HG03064 (cell line): Measurements from ENCODE around the gene SSTR5.
"Not testable (repeated sequence)": the region's sequence is repeated elsewhere in the genome, so short reads cannot be mapped to it uniquely, and the experiment has no call there.

Source experiments
- ATAC-seq: cut with Tn5 transposase; IDR thresholded peaks from one replicate; pipeline ENCODE4 v1.9.1; 2021; ENCODE audit warnings: low read depth; ENCODE audit not compliant: unreplicated experiment

SSTR5 gene

DNA sequence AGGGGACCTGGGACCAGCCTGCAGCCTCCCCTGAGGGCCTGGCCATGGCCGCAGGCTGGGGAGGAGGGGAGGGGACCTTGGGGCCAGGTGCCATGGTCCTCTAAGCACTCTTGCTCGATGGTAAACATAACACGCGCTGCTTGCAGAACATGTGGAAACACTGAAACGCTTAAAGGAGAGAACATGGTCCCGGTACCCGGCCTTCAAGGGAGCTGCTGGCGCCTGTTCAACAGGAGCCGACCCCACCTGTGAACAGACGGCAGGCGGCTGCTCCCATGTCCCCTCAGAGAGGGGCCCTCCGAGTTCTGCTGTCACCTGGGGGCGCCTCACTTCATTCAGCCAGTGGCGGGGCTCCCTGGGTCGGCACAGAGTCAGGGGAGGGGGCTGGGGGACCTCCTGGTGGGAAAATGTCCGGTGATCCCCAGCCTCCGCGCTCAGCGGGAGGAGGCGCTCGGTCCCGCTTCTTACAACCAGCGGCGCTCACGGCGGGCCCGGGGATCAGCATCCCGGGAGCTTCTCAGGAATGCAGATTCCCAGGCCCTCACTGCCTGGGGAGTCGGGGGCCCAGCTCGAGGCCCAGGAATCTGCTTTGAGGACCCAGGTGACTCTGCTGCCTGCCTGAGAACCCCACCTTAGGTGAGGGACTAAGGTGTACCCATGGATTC is 854 bp upstream of the SSTR5 start:
- ATAC-seq: no peak

- ATAC-seq: no peak
These were observed 663 bp downstream of the SSTR5 start for GRCh38 chr16:1073262-1073558.

- ATAC-seq: no peak
These were observed 1.2 kb downstream of the SSTR5 start for GRCh38 chr16:1073566-1074378.

DNA sequence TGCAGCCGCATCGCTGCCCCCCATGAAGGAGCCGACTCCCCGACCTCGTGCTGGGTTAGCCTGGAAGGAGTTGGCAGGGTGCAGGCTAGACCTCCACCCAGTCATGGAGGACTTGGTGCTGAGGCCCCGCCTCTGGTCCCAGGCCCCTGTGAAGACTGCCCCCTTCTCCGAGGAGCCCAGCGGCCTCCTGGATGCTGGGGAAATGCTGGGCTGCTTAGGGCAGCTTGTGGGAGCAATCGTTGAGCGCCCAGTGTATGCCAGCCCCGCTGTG is 1.8 kb downstream of the SSTR5 start:
- ATAC-seq: no peak

GRCh38 chr16:1075546-1075945 is 3.0 kb downstream of the SSTR5 start:
- no peak for ATAC-seq

DNA sequence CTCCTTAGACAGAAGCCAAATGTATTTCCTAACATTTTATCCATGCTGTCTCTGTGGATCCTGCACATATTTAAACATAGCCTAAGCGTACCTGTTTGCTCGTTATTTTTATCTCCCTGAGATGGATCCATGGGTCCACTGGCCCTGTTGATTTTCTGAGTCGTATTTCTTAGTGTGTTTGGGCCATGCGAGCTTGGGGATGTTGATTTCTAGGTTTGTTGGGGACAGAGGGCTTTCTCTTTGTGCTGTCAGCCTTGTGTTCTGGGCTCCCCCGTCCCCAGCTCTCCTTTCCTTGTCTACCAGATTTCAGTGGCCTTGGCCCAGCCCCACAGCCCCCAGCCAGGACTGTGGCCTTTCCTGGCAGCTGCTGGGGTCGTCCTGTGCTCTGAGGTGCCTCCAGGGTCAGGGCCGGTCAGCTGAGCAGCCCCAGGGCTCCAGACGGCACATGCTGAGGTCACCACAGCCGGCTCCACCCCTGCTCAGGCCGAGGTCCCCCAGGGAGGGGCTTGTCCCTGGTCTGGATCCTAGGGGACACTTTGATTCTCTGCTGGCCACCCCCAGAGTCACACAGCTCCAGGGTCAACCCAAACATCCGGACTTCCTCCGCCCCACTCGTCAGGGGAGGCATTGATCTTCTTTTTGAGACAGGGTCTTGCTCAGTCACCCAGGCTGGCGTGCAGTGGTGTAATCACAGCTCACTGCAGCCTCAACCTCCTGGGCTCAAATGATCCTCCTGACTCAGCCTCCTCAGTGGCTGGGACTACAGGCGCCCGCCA is 4.4 kb downstream of the SSTR5 start:
- ATAC-seq: no peak

- ATAC-seq: no peak
These were observed 5.5 kb downstream of the SSTR5 start for GRCh38 chr16:1077877-1078578.

- no peak for ATAC-seq
These were observed 6.1 kb downstream of the SSTR5 start for GRCh38 chr16:1078579-1079021.

GRCh38 chr16:1079341-1079740 is 6.8 kb downstream of the SSTR5 start:
- ATAC-seq: no peak

DNA sequence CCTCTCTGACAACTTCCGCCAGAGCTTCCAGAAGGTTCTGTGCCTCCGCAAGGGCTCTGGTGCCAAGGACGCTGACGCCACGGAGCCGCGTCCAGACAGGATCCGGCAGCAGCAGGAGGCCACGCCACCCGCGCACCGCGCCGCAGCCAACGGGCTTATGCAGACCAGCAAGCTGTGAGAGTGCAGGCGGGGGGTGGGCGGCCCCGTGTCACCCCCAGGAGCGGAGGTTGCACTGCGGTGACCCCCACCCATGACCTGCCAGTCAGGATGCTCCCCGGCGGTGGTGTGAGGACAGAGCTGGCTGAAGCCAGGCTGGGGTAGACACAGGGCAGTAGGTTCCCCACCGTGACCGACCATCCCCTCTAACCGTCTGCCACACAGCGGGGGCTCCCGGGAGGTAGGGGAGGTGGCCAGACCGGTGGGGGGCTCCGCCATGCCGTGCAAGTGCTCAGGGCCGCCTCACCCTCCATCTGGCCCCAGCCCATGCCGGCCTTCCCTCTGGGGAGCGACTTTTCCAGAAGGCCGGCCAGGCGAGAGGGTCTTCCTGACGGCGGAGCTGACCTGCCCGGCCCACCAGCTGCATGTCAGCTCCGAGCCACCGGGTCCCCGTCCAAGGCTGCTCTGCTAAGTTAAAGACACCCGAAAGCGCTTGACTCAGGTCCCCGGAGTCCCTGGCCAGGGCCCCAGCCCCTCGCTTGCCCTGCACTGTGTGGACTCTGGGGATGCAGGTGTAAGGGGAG is 7.4 kb downstream of the SSTR5 start:
- ATAC-seq: no peak

DNA sequence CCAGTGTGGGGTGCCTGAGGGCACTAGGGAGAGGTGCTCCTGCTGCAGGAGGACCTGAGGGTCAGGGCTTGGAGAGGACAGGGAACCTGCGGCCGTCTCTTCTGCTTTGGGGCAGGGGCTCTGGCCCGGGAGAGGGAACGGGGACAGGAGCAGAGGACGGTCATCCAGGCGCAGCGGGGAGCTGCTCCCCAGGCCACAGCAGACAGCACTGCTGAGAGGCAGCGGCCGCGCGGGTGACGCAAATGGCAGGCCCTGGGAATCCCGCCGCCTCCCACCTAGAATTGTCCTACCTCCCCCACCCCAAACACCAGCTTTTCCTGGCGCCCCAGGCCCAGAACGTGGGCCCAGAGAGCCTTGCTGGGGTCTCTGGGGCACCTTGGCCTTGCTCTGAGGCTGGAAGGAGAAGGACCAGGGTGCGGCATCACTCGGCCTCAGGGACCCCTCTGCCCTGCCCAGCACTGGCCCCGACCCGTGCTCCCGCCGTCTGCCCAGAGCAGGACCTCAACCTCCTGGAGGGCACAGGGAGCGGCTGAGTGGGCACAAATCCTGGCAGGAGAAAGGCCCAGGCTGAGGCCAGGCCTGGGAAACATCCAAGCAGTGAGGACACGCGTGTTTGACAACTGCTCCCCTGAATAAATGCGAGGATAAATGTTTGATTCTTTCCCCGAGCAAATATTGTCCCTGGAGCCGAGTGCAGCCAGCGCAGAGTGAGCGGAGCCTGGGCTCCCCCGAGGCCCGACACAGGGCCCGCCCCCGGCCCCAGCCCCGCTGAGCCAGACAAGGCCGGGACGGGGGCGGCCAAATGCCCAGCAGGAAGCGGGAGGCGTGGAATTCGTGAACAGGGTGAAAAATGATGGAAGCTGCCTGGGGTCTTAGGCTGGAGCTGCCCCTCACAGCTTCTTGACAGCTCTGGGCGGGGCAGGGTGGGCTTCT is 8.5 kb downstream of the SSTR5 start:
- ATAC-seq: no peak

GRCh38 chr16:1081734-1082265 is 9.3 kb downstream of the SSTR5 start:
- no peak for ATAC-seq

DNA sequence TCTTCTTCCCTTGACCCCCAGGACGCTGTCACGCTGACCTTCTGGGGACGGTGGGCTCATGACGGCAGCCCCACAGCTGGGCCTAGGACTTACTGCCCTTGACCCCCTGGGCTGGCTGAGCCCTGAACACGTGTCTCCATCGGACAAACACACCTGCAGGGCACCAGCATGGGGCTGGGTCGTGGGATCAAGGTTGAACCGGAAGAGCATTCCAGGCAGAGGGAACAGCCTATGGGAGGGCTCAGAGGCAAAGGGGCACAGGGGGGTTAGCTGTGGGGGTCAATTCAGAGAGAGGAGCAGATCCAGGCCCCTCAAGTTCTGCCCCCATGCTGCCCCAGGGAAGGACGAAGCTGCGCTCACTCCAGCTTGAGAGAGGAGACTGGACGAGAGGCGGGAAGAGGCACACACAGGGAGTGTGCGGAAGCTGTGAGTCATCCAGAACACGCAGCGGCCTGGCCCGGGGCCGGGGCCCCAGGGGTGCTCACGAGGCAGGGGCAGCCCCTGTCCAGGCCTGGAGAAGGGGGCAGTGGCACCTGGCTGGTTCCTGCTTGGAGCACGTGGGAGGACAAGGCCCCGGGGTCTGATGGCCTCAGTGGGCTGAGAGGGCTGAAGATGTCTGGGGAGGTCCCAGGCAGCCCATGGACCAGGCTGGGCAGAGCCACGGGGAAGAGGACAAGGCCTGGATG is 9.9 kb downstream of the SSTR5 start:
- no peak for ATAC-seq

- ATAC-seq: no peak
These were observed 10.6 kb downstream of the SSTR5 start for GRCh38 chr16:1082952-1083675.

- no peak for ATAC-seq
These were observed 12.4 kb downstream of the SSTR5 start for GRCh38 chr16:1084971-1085370.

- not testable (repeated sequence) for ATAC-seq
These were observed 13.9 kb downstream of the SSTR5 start for GRCh38 chr16:1086443-1086842.

DNA sequence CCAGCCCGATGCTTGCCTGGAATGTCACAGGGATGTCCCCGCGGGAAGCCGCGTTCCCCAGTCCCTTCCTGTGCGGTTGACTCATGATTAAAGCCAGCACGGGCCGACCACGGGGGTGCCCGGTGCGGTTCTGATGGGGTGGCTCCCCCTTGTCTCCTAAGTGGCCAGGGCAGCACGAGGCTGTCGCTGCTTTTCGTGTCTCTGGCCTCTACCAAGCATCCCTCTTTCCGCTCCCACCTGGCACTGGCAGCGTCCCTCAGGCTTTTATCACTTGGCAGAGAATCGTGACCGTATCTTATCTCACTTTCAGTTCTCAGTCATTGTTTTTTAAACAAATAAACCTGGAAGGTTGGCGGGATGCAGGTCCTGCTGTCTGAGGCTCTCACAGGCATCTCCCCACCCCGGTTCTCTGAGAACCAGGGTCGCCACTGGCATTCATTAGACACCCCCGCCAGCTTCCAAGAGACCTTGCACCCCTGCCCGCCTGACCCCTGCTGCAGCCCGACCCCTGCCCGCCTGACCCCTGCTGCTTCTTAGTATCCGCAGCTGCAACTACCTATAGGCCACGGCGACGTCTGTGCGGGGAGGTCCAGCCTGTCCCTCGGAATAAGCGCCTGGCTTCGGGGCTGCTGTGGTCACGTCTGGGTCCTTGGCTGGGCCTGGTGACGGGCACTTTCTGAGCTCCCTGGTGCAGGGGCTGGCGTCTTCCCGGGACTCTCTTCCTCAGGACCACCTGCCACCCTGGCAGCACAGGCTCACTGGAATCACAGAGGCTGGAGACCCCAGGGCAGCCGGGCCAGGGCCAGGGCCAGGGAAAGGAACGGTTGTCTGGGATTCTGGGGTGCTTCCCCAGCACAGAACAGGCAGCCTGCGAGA is 16.0 kb downstream of the SSTR5 start:
- ATAC-seq: no peak
